ENCODE data around the gene CAD.

The CAD gene

DNA sequence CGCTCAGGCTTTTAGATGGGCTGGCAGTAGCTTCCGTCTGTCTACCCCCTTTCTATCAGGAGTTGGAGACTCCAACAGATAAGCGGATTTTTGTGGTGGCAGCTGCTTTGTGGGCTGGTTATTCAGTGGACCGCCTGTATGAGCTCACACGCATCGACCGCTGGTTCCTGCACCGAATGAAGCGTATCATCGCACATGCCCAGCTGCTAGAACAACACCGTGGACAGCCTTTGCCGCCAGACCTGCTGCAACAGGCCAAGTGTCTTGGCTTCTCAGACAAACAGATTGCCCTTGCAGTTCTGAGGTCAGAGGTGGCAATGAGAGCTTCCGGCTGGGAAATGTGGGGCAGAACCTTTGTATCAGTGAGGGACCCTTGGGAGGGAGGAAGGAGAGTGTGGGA lies 14.8 kb downstream of the CAD start:
- no peak for DNase-seq

DNA sequence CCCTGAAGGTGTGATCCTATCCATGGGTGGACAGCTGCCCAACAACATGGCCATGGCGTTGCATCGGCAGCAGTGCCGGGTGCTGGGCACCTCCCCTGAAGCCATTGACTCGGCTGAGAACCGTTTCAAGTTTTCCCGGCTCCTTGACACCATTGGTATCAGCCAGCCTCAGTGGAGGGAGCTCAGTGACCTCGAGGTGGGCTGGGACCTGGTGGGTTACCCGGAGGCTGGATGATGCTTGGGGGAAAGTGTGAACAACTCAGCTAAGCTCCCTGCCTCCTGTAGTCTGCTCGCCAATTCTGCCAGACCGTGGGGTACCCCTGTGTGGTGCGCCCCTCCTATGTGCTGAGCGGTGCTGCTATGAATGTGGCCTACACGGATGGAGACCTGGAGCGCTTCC lies 16.2 kb downstream of the CAD start:
- DNase-seq, result no peak

DNA sequence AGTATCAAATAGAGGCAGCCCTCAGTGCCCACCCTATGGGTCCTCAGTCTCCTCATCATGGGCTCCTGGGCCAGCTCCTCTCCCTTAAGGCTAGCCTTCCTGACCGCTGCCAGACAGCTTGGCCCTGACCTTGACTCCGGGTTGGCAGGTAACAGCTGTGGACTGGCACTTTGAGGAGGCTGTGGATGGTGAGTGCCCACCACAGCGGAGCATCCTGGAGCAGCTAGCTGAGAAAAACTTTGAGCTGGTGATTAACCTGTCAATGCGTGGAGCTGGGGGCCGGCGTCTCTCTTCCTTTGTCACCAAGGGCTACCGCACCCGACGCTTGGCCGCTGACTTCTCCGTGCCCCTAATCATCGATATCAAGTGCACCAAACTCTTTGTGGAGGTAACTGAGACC lies 19.0 kb downstream of the CAD start:
- no peak for DNase-seq

DNA sequence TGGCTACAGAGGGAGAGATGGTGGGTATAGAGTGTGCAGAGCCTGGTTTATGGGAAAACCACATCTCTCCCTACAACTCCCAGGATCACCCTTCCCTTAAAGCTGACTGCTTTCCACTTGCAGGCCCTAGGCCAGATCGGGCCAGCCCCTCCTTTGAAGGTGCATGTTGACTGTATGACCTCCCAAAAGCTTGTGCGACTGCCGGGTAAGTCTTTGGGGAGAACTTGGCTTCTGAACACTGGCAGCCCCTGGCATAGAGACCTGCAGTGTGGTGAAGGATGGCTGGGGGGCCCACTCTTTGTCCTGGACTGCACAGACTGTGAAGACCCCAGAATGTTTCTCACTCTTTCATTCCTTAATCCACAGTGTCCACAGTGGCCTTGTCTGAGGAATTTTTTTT lies 19.5 kb downstream of the CAD start:
- no peak for DNase-seq

DNA sequence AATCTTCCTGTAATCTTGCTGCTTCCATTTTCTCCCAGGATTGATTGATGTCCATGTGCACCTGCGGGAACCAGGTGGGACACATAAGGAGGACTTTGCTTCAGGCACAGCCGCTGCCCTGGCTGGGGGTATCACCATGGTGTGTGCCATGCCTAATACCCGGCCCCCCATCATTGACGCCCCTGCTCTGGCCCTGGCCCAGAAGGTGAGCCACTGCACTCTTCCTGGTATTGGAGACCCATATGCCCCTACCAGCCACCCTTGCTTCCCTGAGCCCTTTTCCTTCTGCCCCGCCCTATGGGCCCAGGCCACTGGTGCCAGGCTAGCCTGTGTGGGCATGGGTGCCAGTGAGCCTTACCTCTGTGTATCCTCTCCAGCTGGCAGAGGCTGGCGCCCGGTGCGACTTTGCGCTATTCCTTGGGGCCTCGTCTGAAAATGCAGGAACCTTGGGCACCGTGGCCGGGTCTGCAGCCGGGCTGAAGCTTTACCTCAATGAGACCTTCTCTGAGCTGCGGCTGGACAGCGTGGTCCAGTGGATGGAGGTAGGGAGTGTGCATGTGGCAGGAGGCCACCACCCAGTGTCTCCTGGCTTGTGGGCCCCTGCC lies 20.3 kb downstream of the CAD start:
- DNase-seq, result no peak

DNA sequence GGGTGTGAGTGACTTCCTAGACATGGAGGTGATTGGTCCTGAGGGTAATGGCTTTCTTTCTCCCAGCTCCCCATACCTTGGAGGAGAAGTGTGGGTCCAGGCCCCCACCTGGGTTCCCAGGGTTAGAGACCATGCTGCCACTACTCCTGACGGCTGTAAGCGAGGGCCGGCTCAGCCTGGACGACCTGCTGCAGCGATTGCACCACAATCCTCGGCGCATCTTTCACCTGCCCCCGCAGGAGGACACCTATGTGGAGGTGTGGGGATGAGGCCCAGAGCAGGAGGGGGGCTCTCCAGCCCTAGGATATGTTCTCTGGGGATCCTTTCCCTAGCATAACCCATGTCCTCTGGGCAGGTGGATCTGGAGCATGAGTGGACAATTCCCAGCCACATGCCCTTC lies 21.8 kb downstream of the CAD start:
- no peak for DNase-seq

DNA sequence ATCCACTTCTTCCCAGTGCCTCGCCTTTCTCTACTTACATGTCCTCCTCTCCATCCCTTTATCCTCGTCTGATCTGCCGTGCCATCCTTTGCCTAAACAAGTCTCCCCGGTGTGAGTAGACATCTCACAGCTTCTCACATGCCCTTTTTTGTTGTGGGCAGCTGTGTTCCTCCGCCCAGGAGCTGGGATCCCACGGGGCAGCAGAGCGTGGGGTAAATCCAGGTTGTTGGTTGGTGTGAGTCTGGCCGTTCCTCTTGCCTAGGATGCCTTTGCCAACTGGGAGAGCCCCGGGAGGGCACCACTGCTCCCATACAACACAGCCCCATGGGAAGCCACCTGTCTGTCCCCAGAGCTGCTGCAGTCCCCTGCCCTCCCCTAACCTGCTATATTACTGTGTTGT lies 23.2 kb downstream of the CAD start:
- DNase-seq, result no peak

DNA sequence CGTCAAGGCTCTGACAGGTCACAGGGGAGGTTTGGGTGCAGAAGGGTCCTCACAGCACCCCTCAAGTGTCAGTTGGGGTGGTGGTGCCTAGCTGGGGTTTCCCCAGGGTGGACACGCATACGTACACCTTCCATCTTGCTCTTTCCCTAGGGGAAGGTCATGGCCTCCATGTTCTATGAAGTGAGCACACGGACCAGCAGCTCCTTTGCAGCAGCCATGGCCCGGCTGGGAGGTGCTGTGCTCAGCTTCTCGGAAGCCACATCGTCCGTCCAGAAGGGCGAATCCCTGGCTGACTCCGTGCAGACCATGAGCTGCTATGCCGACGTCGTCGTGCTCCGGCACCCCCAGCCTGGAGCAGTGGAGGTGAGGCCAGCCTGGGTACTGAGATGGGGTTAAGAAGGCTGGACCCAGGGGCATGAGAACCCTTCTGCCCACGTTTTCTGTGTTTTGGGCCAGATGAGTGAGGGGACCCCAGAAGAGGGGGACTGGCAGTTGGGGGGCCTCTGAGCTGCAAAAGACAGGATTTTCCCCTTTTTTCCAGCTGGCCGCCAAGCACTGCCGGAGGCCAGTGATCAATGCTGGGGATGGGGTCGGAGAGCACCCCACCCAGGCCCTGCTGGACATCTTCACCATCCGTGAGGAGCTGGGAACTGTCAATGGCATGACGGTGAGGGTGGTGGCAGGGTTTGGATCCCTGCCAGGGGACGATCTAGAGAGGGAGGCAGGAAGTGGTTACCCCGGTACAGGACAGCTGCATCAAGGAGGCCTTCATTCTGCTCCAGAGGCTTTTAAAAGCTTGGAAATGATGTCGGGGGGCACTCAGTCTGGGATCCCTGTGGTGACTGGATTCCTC lies 24.8 kb downstream of the CAD start:
- no peak for DNase-seq

DNA sequence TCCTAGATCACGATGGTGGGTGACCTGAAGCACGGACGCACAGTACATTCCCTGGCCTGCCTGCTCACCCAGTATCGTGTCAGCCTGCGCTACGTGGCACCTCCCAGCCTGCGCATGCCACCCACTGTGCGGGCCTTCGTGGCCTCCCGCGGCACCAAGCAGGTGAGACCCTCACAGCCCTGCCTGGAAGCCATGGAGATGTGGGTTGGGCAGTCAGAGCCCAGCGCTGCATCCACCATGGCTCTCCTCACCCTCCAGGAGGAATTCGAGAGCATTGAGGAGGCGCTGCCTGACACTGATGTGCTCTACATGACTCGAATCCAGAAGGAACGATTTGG lies 25.4 kb downstream of the CAD start:
- no peak for DNase-seq

DNA sequence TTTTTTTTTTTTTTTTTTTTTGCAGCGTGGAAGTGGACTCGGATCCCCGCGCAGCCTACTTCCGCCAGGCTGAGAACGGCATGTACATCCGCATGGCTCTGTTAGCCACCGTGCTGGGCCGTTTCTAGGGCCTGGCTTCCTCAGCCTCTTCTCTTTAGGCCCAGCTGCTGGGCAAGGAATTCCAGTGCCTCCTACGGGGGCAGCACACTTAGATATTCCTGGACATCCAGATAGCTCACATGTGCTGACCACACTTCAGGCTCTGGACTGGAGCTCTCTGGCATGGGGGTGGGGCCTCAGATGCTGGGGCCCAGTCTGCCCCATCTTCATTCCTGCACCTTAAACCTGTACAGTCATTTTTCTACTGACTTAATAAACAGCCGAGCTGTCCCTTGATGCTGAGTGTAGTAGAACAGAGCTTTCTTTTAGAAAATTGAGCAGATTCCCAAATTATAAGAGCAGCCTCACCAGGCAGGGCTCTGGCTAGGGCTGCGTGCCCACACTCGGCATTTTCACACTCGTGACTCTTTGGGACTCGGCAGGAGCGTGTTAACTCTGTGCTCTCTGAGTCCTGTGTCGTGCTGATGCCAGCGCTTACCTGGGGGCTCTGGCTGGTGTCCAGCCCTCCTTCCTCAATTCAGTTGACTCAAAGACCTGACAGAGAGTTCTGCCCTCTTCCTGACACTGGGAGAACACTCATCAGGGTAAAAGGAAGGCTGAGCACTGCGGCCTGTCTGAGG lies 26.4 kb downstream of the CAD start:
- DNase-seq, result no peak

DNA sequence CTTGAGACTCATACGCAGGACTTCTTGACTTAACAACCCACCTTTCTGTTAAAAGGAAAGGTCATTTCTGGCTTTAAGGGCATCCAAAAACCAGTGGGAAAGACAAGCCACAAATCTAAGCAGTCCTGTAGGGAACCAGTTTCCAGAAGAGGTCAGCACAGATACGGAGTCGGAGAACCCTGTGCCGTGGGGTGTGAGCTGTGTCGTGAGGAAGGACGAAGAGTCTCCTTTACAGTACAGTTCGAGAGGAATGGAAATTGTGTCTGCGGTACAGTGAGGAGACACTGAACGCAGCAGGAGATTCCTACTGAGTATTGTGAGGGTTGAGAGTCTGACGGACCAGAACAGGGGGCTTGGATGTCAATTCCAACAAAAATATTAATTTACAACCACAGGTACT lies 27.9 kb downstream of the CAD start:
- DNase-seq, result no peak

DNA sequence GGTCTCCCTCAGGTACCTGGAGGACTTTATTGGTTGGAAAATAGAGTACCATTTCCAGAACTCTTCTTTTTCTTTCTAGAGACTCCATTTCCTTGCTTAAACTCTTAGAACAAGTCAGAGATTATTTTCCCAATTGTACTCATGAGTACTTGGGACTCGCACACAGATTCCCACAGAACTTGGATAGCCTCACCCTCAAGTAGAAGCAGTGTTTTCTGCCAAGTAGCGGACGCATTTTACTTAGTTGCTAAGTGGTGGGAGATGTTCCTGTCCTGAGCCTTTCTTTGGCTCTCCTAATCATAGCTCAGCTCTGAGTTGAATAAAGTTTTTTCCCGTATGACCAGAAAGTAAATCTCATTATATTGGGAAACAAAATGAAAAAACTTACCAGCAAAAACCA lies 28.5 kb downstream of the CAD start:
- DNase-seq, result no peak

DNA sequence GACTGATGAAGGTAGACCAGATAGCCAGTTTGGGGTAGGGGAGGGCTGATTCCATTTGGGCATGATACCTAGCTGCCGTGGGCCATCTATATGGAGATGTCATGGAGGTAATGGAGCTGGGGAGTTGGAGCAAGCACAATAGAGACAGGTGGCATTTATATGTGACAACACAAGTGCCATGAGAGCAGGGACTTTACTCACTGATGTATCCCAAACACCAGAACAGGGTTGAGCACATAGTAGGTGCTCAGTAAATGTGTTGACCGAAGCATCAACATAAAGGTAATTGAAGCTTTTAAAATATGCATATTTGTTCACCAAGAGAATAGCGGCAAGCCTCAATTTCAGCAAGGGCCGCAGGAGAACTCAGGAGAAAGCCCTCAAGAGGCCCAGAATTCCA lies 30.7 kb downstream of the CAD start:
- no peak for DNase-seq

DNA sequence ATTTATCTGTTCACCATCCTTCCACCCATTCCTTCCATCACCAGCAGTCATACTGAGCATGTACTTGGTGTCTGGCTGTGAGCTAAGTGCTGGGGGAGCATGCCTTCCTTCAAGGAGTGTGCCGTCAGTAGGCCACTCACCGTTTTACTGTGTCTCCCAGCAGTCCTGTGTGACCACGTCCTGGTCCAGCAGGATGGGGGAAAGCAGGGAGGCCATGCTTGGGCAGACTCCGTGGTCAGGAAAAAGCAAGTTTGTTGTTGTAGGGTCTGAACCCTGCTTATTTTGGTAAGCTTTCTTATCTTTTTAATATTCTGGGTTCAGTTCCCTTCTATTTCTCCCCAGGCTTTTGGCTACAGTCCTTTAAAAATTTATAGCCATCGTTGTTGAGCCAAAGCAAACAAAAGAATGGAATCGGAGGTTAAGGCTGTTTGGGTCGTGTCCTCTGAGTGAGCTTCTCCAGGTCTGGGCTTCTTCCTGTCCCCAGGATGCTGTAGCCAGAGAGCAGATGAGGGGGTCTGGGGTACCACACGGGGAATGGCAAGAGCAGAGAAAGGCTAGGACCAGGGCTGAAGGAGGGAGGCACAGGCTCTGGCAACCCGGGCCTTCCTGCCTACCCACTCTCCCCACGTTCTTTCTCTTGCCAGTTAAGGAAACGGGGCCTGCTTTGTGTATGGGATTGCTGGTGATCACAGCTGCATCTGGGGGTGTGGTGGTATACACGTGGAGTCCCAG lies 32.2 kb downstream of the CAD start:
- no peak for DNase-seq

DNA sequence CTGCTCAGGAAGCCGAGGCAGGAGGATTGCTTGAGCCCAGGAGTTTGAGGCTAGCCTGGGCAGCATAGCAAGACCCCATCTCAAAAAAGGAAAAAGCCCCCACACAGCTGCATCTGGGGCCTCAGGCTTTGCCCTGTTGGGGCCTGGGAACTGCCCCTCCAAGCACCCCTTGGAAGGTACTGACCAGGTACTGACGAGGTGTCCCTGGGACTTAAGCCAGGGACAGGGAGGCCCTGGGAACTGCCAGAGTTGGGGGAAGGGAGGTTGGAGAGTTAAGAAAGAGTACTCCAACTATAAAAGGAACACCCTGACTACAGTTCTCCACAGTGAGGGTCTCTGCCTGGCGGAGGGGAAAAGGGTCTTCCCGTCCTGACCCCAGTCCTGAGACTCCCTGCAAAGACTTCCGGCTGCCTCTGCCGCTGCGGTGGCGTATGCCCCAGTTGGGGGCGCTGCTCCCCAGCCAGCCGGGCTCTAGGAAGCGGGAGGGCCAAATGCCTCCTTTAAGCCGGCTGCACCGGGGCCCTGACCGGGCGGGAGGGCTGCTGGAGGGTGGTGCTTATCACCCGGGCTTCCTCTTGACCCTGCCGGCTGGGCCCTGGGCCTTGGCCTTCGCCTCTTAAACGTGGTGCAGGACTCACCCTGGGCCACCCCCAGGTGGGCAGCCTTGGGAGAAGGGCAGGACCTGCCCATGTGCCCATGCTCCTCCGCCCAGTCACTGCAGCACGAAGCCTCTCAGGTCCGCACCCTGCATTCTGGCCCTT lies 32.9 kb downstream of the CAD start:
- peak; percentile 35 to 50 for DNase-seq

DNA sequence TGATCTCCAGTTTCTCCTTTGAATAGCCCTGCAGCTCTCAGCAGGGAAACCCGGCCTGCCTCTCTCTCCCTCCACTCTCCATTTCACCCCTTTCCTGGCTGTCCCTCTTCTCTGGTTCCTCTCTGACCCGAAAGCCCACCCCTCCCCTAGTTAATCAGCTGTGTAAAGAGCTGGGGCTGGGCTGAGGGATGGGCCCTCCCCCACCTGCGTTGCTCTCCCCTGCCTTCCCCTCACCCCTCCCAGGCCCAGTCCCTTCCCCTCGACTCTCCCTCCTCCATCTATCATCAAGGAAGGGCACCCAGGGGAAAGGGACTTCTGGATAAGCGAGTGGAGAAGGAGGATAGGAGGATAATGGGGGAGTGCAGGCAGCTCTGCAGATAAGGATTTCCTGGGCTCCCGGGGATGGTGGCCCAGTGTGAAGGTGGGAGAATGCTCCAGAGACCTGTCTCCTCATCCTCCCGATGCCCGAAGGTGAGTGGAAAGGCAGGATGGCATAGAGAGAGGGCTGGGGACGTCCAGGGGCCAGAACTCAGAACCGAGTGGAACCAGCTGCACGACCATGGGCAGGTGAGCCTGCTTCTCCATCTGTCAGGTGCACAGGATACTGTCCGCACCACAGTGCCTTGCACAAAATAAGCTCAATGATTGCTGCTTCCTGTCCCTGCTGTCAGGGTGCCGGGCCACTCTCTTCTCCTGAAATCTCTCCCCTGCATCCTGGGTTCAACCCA lies 33.6 kb downstream of the CAD start:
- no peak for DNase-seq

DNA sequence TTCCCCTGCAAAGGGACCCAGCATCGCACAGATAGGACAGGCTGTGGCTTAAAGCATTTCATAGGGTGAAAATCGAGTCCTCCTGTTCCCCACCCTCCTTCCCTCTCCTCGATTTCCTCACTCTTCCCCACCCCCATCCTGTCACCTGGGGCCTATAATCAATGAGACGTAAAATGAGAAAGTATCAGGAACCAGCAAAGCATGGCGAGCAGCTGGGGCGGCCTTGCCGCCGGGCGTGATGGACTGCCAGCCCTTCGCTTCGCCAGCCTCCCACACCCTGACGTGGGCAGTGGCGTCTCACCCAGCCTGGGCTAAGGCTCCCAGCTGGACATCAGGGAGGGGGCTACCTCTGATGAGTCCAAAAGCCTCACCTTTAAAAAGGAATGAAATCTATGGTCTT lies 34.6 kb downstream of the CAD start:
- DNase-seq, result no peak

DNA sequence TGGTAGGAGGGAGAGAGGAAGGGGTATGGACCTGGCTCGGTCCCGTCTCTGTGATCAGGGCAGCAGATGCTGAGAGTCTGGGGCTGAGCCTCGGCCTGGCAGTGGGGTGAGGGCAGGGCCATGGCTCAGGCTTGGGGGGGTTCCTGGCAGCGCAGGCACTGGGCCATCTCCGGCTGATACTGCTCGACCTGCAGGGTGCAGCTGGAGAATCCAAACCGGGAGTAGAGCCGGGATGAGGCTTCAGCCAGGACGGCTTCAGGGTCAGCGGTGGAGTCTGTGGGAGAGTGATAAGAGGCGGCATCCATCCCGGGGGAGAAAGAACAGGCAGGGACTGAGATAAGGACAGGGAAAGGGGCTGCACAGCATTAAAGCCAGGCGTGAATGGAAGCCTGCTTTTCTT lies 38.0 kb downstream of the CAD start:
- no peak for DNase-seq

DNA sequence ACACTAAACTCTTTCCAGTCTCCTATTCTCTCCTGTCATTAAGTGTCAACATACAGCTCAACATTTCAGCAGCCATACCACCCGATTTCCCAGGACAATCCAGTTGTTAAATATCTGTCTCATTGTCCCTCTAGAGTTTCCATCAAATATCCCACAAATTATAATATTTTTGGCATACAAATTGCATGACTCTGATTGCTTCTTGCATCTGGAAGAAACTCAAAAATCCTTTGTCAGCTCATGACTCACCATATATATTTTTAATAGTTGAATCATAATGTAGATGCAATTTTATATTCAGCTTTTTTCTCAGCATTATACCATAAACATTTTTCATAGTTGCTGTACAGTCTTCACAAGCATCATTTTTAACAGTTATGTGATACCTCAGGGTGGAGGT lies 38.5 kb downstream of the CAD start:
- no peak for DNase-seq

DNA sequence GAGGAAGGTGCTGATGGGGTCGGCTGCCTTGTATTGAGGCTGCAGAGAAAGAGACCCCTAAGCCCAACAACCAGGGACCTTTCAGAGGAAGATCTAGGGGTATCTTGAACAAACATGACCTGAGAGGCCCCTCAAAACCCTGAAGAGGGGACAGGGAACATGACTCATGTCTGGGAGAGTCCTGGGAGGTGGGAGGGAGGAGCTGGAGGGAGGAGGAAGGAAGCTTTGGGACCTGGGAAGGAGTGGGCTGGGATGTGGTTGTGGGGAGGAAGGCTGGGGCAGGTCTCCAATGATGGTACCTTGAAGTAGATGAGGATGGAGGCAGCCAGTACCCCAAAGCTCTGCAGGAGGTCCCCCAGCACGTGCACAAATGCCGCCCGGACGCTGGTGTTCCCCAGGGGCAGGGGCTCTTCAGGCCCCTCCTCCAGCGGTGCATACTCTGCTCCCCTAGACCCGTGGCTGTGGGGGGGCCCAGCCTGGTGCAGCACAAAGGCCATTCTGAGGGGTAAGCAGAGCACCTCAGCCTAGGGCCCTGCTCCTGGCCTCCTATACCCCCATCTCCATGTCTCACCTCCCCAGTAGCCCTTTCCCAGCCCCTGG lies 39.8 kb downstream of the CAD start:
- DNase-seq, result no peak

DNA sequence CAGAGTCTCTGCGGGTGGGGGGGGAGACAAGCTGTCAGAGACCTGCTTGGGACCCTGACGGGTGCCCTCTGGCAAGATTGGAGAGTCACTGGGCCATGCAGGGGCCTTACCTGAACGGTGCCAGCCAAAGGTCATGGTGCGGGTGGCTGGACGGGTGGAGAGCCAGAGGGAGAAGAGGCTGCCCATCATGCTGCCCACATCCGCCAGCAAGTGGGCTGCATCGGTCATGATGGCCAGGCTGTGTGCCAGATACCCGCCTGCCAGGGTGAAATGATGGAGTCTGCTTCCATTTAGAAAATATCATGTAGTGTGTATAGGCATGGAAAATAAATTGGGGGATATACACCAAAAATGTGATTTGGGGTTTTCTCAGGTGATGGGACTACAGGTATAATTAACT lies 40.9 kb downstream of the CAD start:
- no peak for DNase-seq
